Bronchial epithelial cell (primary cell): ENCODE results near the gene ARHGEF12. TPM values are rescaled to one million over a fixed set of nuclear protein-coding genes. Genes with fewer than 3 reads are reported as not detected.
A peak's percentile ranks its signal among the peaks of the same experiment; 100 is the strongest.

Experiments used
- DNase-seq: peaks from one replicate; pipeline ENCODE4 v3.0.0-alpha.2; 2010; ENCODE audit warnings: low read depth
- FAIRE-seq: peaks from 2 replicates; lab custom pipeline; 2011; peaks lifted over from hg19 to GRCh38; lab: Jason Lieb, UNC
- H3K27me3 ChIP-seq: 2 replicates; pipeline ENCODE4 v1.5.1; 2011; ENCODE audit warnings: low read length; ENCODE audit not compliant: control insufficient read depth, insufficient read depth
- H3K36me3 ChIP-seq: 2 replicates; pipeline ENCODE4 v1.5.1; 2011; ENCODE audit warnings: low read length; ENCODE audit not compliant: control insufficient read depth, insufficient read depth
- H3K4me3 ChIP-seq: 2 replicates; pipeline ENCODE4 v1.5.1; 2011; ENCODE audit warnings: mild to moderate bottlenecking, low read depth, low read length, control low read depth
- total RNA-seq: library from RNA; depleted of rRNA; stranded (reverse); fragments of >200 nt; gene quantifications from 2 replicates; pipeline ENCODE4 v1.2.1, GENCODE V29; 2014
- TF ChIP-seq, protein P1 (sequence below): IDR thresholded peaks from 2 replicates; pipeline ENCODE4 v1.5.1; 2011; ENCODE audit warnings: mild to moderate bottlenecking, moderate library complexity, low read length, control low read depth, inconsistent platforms; ENCODE audit not compliant: insufficient read depth, severe bottlenecking

ARHGEF12 gene
- total RNA-seq, 1 donor from 2014 or later: 65.6 TPM

DNA sequence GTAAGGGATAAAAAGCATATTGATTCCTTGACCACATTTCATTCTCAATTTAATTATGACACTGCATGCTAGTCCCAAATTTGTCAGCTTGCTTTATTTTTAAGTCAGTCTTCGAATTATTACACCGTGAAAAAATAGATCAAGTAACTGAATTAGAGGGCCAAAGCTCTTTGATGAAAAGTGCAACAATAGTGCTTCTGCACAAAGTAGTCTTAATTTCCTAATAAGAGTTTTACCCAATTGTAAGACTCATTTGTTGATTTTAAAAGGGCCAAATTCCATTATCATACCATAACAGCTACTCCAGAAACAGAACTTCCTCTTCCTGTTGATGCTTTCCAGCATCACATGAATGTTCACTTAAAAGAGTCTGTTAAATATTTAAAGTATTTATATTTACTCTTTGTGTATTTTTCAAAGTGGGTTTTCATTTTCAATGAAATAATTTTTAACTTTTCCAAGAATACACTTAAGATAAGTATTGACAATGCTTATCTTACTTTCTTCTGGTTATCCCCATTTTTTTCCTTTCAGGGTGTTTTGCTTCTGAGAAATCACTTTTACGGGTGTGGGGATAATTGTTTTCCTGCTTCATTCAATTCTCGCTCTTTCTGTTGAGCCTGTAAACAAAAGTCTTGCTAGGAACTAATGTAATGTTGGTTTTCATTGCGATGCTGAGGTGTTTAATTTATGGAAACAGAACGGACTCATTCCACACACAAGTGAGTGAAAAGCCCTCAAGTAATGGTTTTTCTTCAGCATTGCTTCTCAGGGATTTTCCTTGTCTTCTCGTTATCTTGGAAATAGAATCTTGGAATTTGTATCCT lies 2.1 kb downstream of the ARHGEF12 start:
- TF ChIP-seq, protein P1, sequence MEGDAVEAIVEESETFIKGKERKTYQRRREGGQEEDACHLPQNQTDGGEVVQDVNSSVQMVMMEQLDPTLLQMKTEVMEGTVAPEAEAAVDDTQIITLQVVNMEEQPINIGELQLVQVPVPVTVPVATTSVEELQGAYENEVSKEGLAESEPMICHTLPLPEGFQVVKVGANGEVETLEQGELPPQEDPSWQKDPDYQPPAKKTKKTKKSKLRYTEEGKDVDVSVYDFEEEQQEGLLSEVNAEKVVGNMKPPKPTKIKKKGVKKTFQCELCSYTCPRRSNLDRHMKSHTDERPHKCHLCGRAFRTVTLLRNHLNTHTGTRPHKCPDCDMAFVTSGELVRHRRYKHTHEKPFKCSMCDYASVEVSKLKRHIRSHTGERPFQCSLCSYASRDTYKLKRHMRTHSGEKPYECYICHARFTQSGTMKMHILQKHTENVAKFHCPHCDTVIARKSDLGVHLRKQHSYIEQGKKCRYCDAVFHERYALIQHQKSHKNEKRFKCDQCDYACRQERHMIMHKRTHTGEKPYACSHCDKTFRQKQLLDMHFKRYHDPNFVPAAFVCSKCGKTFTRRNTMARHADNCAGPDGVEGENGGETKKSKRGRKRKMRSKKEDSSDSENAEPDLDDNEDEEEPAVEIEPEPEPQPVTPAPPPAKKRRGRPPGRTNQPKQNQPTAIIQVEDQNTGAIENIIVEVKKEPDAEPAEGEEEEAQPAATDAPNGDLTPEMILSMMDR: no peak
- Histone ChIP-seq H3K4me3 (peak overlapping the region; percentile 85), H3K27me3 (no peaks in the 10 kb centered on the region), H3K36me3 (no peaks in the 10 kb centered on the region)
- DNase-seq: peak; percentile 54
- no peak for FAIRE-seq

DNA sequence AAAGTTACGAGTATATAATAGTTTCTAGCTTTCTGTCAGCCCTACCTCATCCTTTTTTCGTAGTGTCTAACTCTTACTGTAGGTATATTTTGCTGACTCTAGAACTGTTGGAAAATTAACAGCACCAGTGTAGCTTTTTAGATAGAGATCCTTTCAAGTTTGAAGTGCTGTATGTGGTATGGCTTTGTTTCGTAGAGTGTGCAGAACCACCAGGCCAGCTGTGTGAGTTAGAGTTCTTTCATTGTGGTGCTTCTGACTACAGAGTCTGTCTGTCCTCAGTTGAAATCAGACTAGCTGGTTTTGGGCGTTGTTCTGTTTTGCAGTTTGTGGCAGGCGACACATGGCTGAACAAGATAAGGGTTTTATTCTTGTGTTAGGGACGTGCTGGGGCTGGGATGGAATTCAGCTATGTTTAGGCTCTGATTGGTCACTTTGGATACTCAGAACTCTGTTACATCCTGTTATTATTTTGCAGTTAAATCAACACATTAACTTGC lies 3.2 kb downstream of the ARHGEF12 start:
- H3K4me3 ChIP-seq: peak overlapping the region; percentile 20
- DNase-seq (peak; percentile 63), FAIRE-seq (no peak)
- H3K27me3 ChIP-seq: no peaks in the 10 kb centered on the region
- TF ChIP-seq, protein P1: no peak
- no peaks in the 10 kb centered on the region for H3K36me3 ChIP-seq

DNA sequence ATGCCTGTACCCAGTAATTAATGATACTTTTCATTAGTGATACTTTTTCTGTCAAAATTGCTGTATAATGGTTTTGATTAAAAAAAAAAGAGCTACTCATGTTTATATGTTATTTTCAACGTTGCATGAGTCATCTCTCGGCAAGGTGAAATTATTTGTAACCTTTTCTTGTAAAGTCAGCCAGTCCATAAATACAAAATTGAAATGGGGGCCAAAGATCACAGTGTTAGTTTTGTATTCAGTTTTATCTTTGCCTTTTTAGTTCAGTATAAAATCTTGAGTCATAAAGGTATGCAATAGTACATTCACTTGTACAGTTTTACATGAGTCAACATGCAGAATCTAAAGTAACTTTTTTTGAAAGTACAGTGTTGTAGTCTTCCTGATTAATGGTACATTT lies 4.3 kb downstream of the ARHGEF12 start:
- Histone ChIP-seq H3K4me3 (no peak overlapping the region), H3K27me3 (no peaks in the 10 kb centered on the region), H3K36me3 (no peaks in the 10 kb centered on the region)
- FAIRE-seq (no peak), DNase-seq (peak; percentile 78)
- TF ChIP-seq, protein P1: no peak

DNA sequence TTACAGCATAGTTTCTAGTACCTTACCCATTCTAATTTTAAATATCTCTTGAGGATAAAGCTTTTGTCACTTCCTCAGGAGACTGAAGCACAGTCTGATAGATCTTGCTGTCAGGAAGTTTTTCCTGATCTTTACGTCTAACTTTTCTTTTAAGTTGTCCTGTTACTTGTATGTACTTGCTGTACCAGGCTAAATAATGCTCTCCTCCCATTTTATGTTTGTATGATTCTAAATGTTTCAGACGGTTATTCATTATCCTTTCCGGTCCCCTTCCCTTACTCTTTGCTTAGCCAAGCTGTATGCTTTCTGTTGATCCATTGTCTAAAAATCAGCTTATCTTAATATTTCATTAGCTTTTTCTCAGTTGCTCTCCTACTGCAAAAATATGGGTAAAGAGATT lies 6.0 kb downstream of the ARHGEF12 start:
- Histone ChIP-seq H3K36me3 (no peaks in the 10 kb centered on the region), H3K4me3 (no peak overlapping the region), H3K27me3 (no peaks in the 10 kb centered on the region)
- DNase-seq (peak; percentile 79), FAIRE-seq (no peak)
- TF ChIP-seq, protein P1: no peak

DNA sequence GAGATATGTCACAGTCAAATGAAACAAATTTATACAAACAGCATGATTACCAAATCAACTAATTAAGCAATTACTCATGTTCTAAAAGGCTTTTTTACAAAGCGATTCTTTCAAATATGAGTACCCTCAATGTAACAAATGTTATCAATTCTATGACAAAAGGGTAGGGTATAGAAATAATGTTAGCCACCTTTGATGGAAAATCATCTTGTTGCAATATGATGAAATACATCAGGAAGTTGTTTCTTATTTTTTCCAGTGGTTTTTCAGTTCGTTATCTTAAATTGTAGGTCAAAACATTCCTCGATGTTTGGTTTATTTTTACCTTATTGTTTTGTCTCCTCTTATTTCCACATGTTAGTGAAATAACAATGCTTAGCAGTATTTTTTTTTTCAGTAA lies 6.5 kb downstream of the ARHGEF12 start:
- Histone ChIP-seq H3K36me3 (no peaks in the 10 kb centered on the region), H3K4me3 (no peak overlapping the region), H3K27me3 (no peaks in the 10 kb centered on the region)
- DNase-seq (no peak), FAIRE-seq (no peak)
- TF ChIP-seq, protein P1: no peak
